K562 (cell line): ENCODE results near the gene HEXIM2. TPM values are rescaled to one million over a fixed set of nuclear protein-coding genes. Genes with fewer than 3 reads are reported as not detected.

Experiments used
- CBX3 ChIP-seq, 2 experiments: IDR thresholded peaks; 1 replicate in 1 of 2; 2 replicates in 1 of 2; pipeline ENCODE4 v1.6.1; 2012; ENCODE audit warnings: inconsistent platforms in 2 of 2, low read length in 2 of 2, borderline replicate concordance in 1 of 2, control low read depth in 1 of 2
- DACH1 ChIP-seq: fragments of 450-650 bp; IDR thresholded peaks from 2 replicates; pipeline ENCODE4 v1.6.1; 2018; ENCODE audit not compliant: partially characterized antibody
- E2F4 ChIP-seq: sonication (generic); formaldehyde crosslinking; IDR thresholded peaks from 2 replicates; pipeline ENCODE4 v1.8.0; 2022; ENCODE audit warnings: mild to moderate bottlenecking, low read depth, missing genetic modification reagents
- HDAC6 ChIP-seq: IDR thresholded peaks from 2 replicates; pipeline ENCODE4 v1.6.1; 2012; ENCODE audit warnings: low read depth, mild to moderate bottlenecking, control low read depth, inconsistent platforms, low read length, moderate library complexity
- NFYB ChIP-seq: IDR thresholded peaks from 2 replicates; pipeline ENCODE4 v1.6.1; 2011; ENCODE audit warnings: mild to moderate bottlenecking, moderate library complexity; ENCODE audit not compliant: insufficient read length; ENCODE audit errors: extremely low read depth
- POLR3G ChIP-seq: IDR thresholded peaks from 2 replicates; pipeline ENCODE4 v1.6.1; 2011; ENCODE audit not compliant: insufficient read length, insufficient replicate concordance; ENCODE audit errors: extremely low read depth
- PPARD ChIP-seq: fragments of 250-450 bp; sonication (Bioruptor Pico); IDR thresholded peaks from 2 replicates; pipeline ENCODE4 v1.8.0; 2022; ENCODE audit warnings: inconsistent platforms, mild to moderate bottlenecking, moderate library complexity
- SP1 ChIP-seq: sonication (generic); formaldehyde crosslinking; IDR thresholded peaks from 2 replicates; pipeline ENCODE4 v1.8.1; 2022; ENCODE audit warnings: mild to moderate bottlenecking, missing genetic modification reagents
- SREBF2 ChIP-seq: sonication (generic); formaldehyde crosslinking; IDR thresholded peaks from 2 replicates; pipeline ENCODE4 v1.4.0; 2020; ENCODE audit warnings: mild to moderate bottlenecking, missing genetic modification reagents
- THRB ChIP-seq: fragments of 450-650 bp; formaldehyde crosslinking; conservative IDR thresholded peaks from 2 replicates; pipeline ENCODE4 v1.4.0; 2022; ENCODE audit warnings: mild to moderate bottlenecking, missing genetic modification characterization
- YY1 ChIP-seq, 3 experiments: IDR thresholded peaks; 2 replicates each; pipeline ENCODE4 v1.6.1; 2011; ENCODE audit warnings: low read length in 2 of 3, mild to moderate bottlenecking in 2 of 3, moderate library complexity in 2 of 3, borderline replicate concordance in 1 of 3, control low read depth in 1 of 3, low read depth in 1 of 3; ENCODE audit not compliant: insufficient read depth in 3 of 3, insufficient replicate concordance in 2 of 3, control insufficient read depth in 1 of 3, insufficient read length in 1 of 3; ENCODE audit errors: extremely low read depth in 1 of 3
- ZMIZ1 ChIP-seq, 2 experiments: fragments of 150-350 bp in 1 of 2; IDR thresholded peaks; 2 replicates each; pipeline ENCODE4 v1.6.1; 2012 to 2016; ENCODE audit warnings: low read depth in 2 of 2, low read length in 2 of 2, mild to moderate bottlenecking in 1 of 2, moderate library complexity in 1 of 2
- ZNF253 ChIP-seq: fragments of 250-450 bp; sonication (Bioruptor Pico); conservative IDR thresholded peaks from 2 replicates; pipeline ENCODE4 v1.6.1; 2021; ENCODE audit warnings: mild to moderate bottlenecking
- ZNF311 ChIP-seq: fragments of 250-450 bp; sonication (Bioruptor Pico); IDR thresholded peaks from 2 replicates; pipeline ENCODE4 v1.4.0; 2020; ENCODE audit warnings: mild to moderate bottlenecking, moderate library complexity
- polyA plus RNA-seq, 8 experiments: library from polyadenylated mRNA; depleted of rRNA in 4 of 8; stranded (reverse) in 5 of 8; unstranded in 3 of 8; fragments of >200 nt; fragmentation: Nextera tagmentation in 2 of 8; fragmentation: Illumina TruSeq in 1 of 8; extraction: Ambion mirVana in 2 of 8; extraction: Trizol in 1 of 8; gene quantifications; 2 replicates each; pipeline versions ENCODE4 v1.2.1 to v1.2.3, GENCODE V29; 2011 to 2014; ENCODE audit warnings: inconsistent platforms in 1 of 8, missing spikeins in 1 of 8
- total RNA-seq, 7 experiments: library from RNA; depleted of rRNA in 6 of 7; stranded (reverse); fragments of >200 nt in 6 of 7; fragmentation: Illumina TruSeq in 2 of 7; extraction: Trizol in 2 of 7; gene quantifications; 2 replicates each; pipeline versions ENCODE4 v1.2.1 to v1.2.3, GENCODE V29; 2011 to 2021; ENCODE audit warnings: low replicate concordance in 1 of 7
- TF ChIP-seq, protein P1 (sequence below), 3 experiments: fragments of 200-800 bp in 1 of 3; fragments of 250-450 bp in 1 of 3; fragments of 450-650 bp in 1 of 3; sonication (Bioruptor Pico) in 1 of 3; sonication (Bioruptor generic) in 1 of 3; formaldehyde crosslinking in 1 of 3; IDR thresholded peaks; 2 replicates each; pipeline versions ENCODE4 v1.6.1 to v1.8.0; 2016 to 2022; ENCODE audit warnings: mild to moderate bottlenecking in 2 of 3, missing genetic modification characterization in 2 of 3, missing compliant biosample characterization in 1 of 3, moderate library complexity in 1 of 3

The HEXIM2 gene
- total and polyA plus RNA-seq, 9 of the 15 experiments (the other 6 are each of a cell fraction or from before 2014, with no cell fraction given) = 0.69 to 3.4 (median 1.1) TPM; not detected in 2

GRCh38 chr17:45148183-45149036, 13.3 kb upstream of the HEXIM2 start, which contains the start of gene HEXIM1 (continued):
- TF ChIP-seq NFYB (no peak), HDAC6 (no peak), SREBF2 (CRISPR knock-in tag) (no peak), THRB (CRISPR knock-in tag) (peak; percentile 100), ZNF253 (CRISPR knock-in tag) (peak; percentile 76), ZMIZ1 (IDR thresholded peaks at IDR 0.05; ENCODE audit: low read depth in 2 of 2, low read length in 2 of 2) (peak in 1 of 2 experiments; percentile 94; a peak in 2 of 4 replicates), PPARD (CRISPR knock-in tag) (no peak), CBX3 (IDR thresholded peaks at IDR 0.05; ENCODE audit: borderline replicate concordance in 1 of 2, low read length in 2 of 2) (no peak; a peak in 1 of 3 replicates), E2F4 (CRISPR knock-in tag) (no peak), DACH1 (no peak), SP1 (CRISPR knock-in tag) (peak; percentile 91), ZNF311 (CRISPR knock-in tag) (no peak), YY1 (IDR thresholded peaks at IDR 0.05; ENCODE audit: borderline replicate concordance in 1 of 3, control insufficient read depth in 1 of 3, extremely low read depth in 1 of 3, insufficient read depth in 3 of 3, insufficient read length in 1 of 3, insufficient replicate concordance in 2 of 3, low read depth in 1 of 3, low read length in 2 of 3) (peak in 2 of 3 experiments; percentile 30 to 58), POLR3G (no peak)
- TF ChIP-seq, protein P1, sequence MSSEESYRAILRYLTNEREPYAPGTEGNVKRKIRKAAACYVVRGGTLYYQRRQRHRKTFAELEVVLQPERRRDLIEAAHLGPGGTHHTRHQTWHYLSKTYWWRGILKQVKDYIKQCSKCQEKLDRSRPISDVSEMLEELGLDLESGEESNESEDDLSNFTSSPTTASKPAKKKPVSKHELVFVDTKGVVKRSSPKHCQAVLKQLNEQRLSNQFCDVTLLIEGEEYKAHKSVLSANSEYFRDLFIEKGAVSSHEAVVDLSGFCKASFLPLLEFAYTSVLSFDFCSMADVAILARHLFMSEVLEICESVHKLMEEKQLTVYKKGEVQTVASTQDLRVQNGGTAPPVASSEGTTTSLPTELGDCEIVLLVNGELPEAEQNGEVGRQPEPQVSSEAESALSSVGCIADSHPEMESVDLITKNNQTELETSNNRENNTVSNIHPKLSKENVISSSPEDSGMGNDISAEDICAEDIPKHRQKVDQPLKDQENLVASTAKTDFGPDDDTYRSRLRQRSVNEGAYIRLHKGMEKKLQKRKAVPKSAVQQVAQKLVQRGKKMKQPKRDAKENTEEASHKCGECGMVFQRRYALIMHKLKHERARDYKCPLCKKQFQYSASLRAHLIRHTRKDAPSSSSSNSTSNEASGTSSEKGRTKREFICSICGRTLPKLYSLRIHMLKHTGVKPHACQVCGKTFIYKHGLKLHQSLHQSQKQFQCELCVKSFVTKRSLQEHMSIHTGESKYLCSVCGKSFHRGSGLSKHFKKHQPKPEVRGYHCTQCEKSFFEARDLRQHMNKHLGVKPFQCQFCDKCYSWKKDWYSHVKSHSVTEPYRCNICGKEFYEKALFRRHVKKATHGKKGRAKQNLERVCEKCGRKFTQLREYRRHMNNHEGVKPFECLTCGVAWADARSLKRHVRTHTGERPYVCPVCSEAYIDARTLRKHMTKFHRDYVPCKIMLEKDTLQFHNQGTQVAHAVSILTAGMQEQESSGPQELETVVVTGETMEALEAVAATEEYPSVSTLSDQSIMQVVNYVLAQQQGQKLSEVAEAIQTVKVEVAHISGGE (CRISPR knock-in tag; IDR thresholded peaks at IDR 0.05) = no peak
